Stomach (tissue), 9 donors: ENCODE data around the gene TPMT. TPM values are rescaled to one million over a fixed set of nuclear protein-coding genes. Genes with fewer than 3 reads are reported as not detected.

ENCODE experiments used
- DNase-seq, 2 donors: peaks; one replicate each; pipeline versions ENCODE4 v3.0.0 to v3.0.0-alpha.2; 2013 to 2019
- H3K27ac ChIP-seq, 5 donors: fragments of 200-600 bp in 4 of 5; sonication (generic) in 4 of 5; one replicate each; pipeline ENCODE4 v1.5.1; 2013 to 2019; ENCODE audit warnings: mild to moderate bottlenecking in 1 of 5, moderate library complexity in 1 of 5
- H3K27me3 ChIP-seq, 3 donors: fragments of 200-600 bp; sonication (generic); one replicate each; pipeline ENCODE4 v1.5.1; 2017 to 2019; ENCODE audit warnings: mixed run types in 1 of 3
- H3K36me3 ChIP-seq, 4 donors: fragments of 200-600 bp; sonication (generic); 1 replicate in 3 of 4; 2 replicates in 1 of 4; pipeline ENCODE4 v1.5.1; 2016 to 2019
- H3K4me1 ChIP-seq, 4 donors: fragments of 200-600 bp; sonication (generic); one replicate each; pipeline ENCODE4 v1.5.1; 2016 to 2019
- H3K4me3 ChIP-seq, 4 donors: fragments of 200-600 bp; sonication (generic) in 3 of 4; one replicate each; pipeline ENCODE4 v1.5.1; 2016 to 2019; ENCODE audit warnings: mild to moderate bottlenecking in 1 of 4
- H3K9me3 ChIP-seq, 4 donors: fragments of 200-600 bp; sonication (generic); one replicate each; pipeline ENCODE4 v1.5.1; 2016 to 2019
- EP300 ChIP-seq: sonication (generic); formaldehyde crosslinking; IDR thresholded peaks from one replicate; pipeline ENCODE4 v1.6.1; 2017; ENCODE audit warnings: antibody characterized with exemption
- POLR2A ChIP-seq, 4 donors: fragments of 450-650 bp; IDR thresholded peaks; one replicate each; pipeline ENCODE4 v1.6.1; 2016; ENCODE audit warnings: antibody characterized with exemption in 4 of 4, control low read depth in 2 of 4, mild to moderate bottlenecking in 1 of 4, moderate library complexity in 1 of 4
- POLR2AphosphoS5 ChIP-seq, 3 donors: sonication (generic); formaldehyde crosslinking; IDR thresholded peaks; one replicate each; pipeline ENCODE4 v1.6.1; 2016; ENCODE audit warnings: antibody characterized with exemption in 3 of 3
- WGBS, 5 donors: extraction: QIAGEN DNeasy Blood & Tissue Kit in 3 of 5; methylation state at CpG; one replicate each; pipeline versions ENCODE4 v1.1.5 to v1.1.7; 2013 to 2018; 5-methylcytosine and 5-hydroxymethylcytosine counted together
- intact Hi-C: fragments of 100-400 bp; cut with DNase I; formaldehyde crosslinking; loops from one replicate; pipeline ENCODE4 v1.15.1; 2023; ENCODE audit warnings: low total_unique reads
- polyA plus RNA-seq, 3 donors: library from polyadenylated mRNA; stranded (reverse); fragments of 200-250 nt; gene quantifications; one replicate each; pipeline ENCODE4 v1.2.3, GENCODE V29; 2013
- total RNA-seq, 5 donors: library from RNA; depleted of rRNA; stranded (reverse); fragments of >200 nt; gene quantifications; one replicate each; pipeline versions ENCODE4 v1.1.0 to v1.2.3, GENCODE V29; 2014 to 2016
- TF ChIP-seq, protein P1 (sequence below), 7 experiments: fragments of 450-650 bp in 4 of 7; fragments of 200-600 bp in 3 of 7; sonication (generic) in 3 of 7; IDR thresholded peaks; one replicate each; pipeline ENCODE4 v1.5.1; 2016 to 2019; ENCODE audit warnings: antibody characterized with exemption in 7 of 7, control low read depth in 2 of 7, mild to moderate bottlenecking in 1 of 7
- donor health status: healthy with polysubstance abuse.
- donor health status: Bipolar disorder and iron deficiency.
- donor health status: healthy.

The TPMT gene
- total and polyA plus RNA-seq, 8 donors = 0.89 to 24.3 (median 11.7) TPM

- intact Hi-C loops = no loop called here
- no peaks in the 10 kb centered on the region for H3K4me1 ChIP-seq
- TF ChIP-seq POLR2AphosphoS5 (IDR thresholded peaks at IDR 0.05) = no peak
- H3K27ac ChIP-seq = no peak overlapping the region
- WGBS, 5 donors = 94 to 97% (median 95%) methylated on average over 10 of the region's 10 CpGs
- no peaks in the 10 kb centered on the region for H3K27me3 ChIP-seq
- H3K4me3 ChIP-seq = no peak overlapping the region
- H3K9me3 ChIP-seq = no peaks in the 10 kb centered on the region
- peaks cover 27 to 99% (median 94%) of the 10 kb centered on the region in 4 donors for H3K36me3 ChIP-seq
- DNase-seq = no peak
Observed at GRCh38 chr6:18136260-18136659, 18.6 kb downstream of the TPMT start.

- no peak for DNase-seq
- TF ChIP-seq POLR2AphosphoS5 (IDR thresholded peaks at IDR 0.05) (no peak), EP300 (no peak), POLR2A (IDR thresholded peaks at IDR 0.05) (no peak)
- TF ChIP-seq, protein P1, sequence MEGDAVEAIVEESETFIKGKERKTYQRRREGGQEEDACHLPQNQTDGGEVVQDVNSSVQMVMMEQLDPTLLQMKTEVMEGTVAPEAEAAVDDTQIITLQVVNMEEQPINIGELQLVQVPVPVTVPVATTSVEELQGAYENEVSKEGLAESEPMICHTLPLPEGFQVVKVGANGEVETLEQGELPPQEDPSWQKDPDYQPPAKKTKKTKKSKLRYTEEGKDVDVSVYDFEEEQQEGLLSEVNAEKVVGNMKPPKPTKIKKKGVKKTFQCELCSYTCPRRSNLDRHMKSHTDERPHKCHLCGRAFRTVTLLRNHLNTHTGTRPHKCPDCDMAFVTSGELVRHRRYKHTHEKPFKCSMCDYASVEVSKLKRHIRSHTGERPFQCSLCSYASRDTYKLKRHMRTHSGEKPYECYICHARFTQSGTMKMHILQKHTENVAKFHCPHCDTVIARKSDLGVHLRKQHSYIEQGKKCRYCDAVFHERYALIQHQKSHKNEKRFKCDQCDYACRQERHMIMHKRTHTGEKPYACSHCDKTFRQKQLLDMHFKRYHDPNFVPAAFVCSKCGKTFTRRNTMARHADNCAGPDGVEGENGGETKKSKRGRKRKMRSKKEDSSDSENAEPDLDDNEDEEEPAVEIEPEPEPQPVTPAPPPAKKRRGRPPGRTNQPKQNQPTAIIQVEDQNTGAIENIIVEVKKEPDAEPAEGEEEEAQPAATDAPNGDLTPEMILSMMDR (IDR thresholded peaks at IDR 0.05) = no peak
- peaks cover 27 to 99% (median 94%) of the 10 kb centered on the region in 4 donors for H3K36me3 ChIP-seq
- 90 to 99% (median 94%) methylated on average over 2 of the region's 2 CpGs for WGBS, 5 donors
- no peak overlapping the region for H3K4me3 ChIP-seq
- intact Hi-C loops = no loop called here
- H3K27me3 ChIP-seq = no peaks in the 10 kb centered on the region
- H3K9me3 ChIP-seq = no peaks in the 10 kb centered on the region
- H3K27ac ChIP-seq = no peak overlapping the region
- no peaks in the 10 kb centered on the region for H3K4me1 ChIP-seq
Observed at GRCh38 chr6:18135171-18135570, 19.7 kb downstream of the TPMT start.

DNA sequence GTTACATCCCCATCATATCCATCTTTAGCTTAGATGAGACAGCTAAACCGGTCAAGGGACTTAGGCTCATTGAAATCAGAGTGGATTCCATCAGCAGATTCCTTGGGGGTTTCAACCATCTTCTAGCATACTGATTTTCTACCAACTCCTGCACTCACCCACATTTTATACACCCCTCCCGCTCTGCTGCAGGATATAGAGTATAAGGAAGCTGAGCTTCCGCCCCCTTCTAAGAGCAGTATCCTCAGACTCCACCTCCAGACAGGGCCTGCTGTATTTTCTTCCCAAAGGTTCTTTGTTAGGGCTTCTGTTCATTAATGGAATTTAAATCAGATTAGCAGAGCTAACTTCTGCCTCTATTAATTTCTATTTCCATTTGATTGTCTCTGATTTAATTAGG lies 22.5 kb downstream of the TPMT start:
- TF ChIP-seq POLR2A (IDR thresholded peaks at IDR 0.05) (no peak), EP300 (no peak), POLR2AphosphoS5 (IDR thresholded peaks at IDR 0.05) (no peak)
- TF ChIP-seq, protein P1 (IDR thresholded peaks at IDR 0.05) = no peak
- intact Hi-C loops = no loop called here
- 95 to 100% (median 97%) methylated on average over 3 of the region's 3 CpGs for WGBS, 5 donors
- no peak overlapping the region for H3K4me3 ChIP-seq
- no peaks in the 10 kb centered on the region for H3K9me3 ChIP-seq
- H3K27me3 ChIP-seq = no peaks in the 10 kb centered on the region
- DNase-seq = no peak
- no peak overlapping the region for H3K27ac ChIP-seq
- no peaks in the 10 kb centered on the region for H3K4me1 ChIP-seq
- peaks cover 17 to 89% (median 84%) of the 10 kb centered on the region in 4 donors for H3K36me3 ChIP-seq

DNA sequence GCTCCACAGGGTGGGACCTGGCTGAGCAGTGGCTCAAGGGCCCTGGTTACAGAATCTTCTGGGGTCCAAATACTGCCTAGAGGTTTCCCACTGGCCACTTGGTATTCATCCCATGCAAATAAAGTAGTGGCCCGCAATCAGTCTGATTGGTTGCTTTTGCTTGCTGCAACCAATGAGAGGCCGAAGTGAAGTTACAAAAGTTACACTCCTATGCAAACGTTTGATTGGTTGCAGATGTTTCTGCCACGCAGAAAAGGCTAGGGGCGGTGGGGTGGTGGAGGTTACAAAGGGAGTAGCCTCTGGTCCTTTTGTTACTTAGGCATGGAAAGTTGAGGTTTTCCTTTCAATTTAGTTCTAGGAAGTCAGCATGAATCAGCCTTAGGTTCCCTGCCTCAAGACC lies 28.8 kb downstream of the TPMT start:
- 51 to 77% (median 56%) methylated on average over 5 of the region's 5 CpGs for WGBS, 5 donors
- peaks cover 6 to 28% (median 27%) of the 10 kb centered on the region in 4 donors for H3K36me3 ChIP-seq
- TF ChIP-seq, protein P1 (IDR thresholded peaks at IDR 0.05) = no peak
- TF ChIP-seq EP300 (no peak), POLR2A (IDR thresholded peaks at IDR 0.05) (no peak), POLR2AphosphoS5 (IDR thresholded peaks at IDR 0.05) (no peak)
- H3K4me3 ChIP-seq = no peak overlapping the region
- no peaks in the 10 kb centered on the region for H3K27me3 ChIP-seq
- peaks cover 4 to 16% (median 10%) of the 10 kb centered on the region in 4 donors for H3K4me1 ChIP-seq
- DNase-seq = no peak
- intact Hi-C loops = loop anchor here (10.0 kb wide), 1 partner anchor 301 kb away; no protein-coding TSS in a partner anchor
- H3K9me3 ChIP-seq = no peaks in the 10 kb centered on the region
- H3K27ac ChIP-seq = no peak overlapping the region
